GM23338 (cell line): ENCODE data around the gene CCNYL1. TPM values are rescaled to one million over a fixed set of nuclear protein-coding genes. Genes with fewer than 3 reads are reported as not detected.

Source experiments
- ATAC-seq: fragments of 200-7000 bp; cut with Tn5 transposase; 3 replicates; pipeline ENCODE4 v1.9.1; 2020
- DNase-seq: peaks from one replicate; pipeline ENCODE4 v3.0.0-alpha.2; 2015; ENCODE audit warnings: low spot score
- H2AFZ ChIP-seq: fragments of 200-600 bp; sonication (generic); 2 replicates; pipeline ENCODE4 v1.8.0; 2016; ENCODE audit warnings: antibody characterized with exemption, mild to moderate bottlenecking, moderate library complexity
- H3F3A ChIP-seq: fragments of 200-600 bp; sonication (generic); replicated peaks from 2 replicates; pipeline ENCODE4 v1.8.0; 2017; ENCODE audit warnings: antibody characterized with exemption, mixed run types, low read depth
- H3K27ac ChIP-seq: fragments of 200-600 bp; sonication (generic); 2 replicates; pipeline ENCODE4 v1.6.1; 2016; ENCODE audit warnings: low read depth
- H3K27me3 ChIP-seq: fragments of 200-600 bp; sonication (generic); 2 replicates; pipeline ENCODE4 v1.8.0; 2016; ENCODE audit warnings: mild to moderate bottlenecking, mixed run types, moderate library complexity; ENCODE audit not compliant: insufficient read depth
- H3K36me3 ChIP-seq: fragments of 200-600 bp; sonication (generic); 2 replicates; pipeline ENCODE4 v1.8.0; 2016; ENCODE audit warnings: mild to moderate bottlenecking; ENCODE audit not compliant: insufficient read depth
- H3K4me1 ChIP-seq: fragments of 200-600 bp; sonication (generic); 2 replicates; pipeline ENCODE4 v1.8.0; 2016; ENCODE audit warnings: mild to moderate bottlenecking, moderate library complexity; ENCODE audit not compliant: insufficient read depth
- H3K4me2 ChIP-seq: fragments of 200-600 bp; sonication (generic); 2 replicates; pipeline ENCODE4 v1.7.1; 2017; ENCODE audit warnings: mixed run types
- H3K4me3 ChIP-seq: fragments of 200-600 bp; sonication (generic); 2 replicates; pipeline ENCODE4 v1.6.1; 2016; ENCODE audit warnings: mixed run types
- H3K79me2 ChIP-seq: fragments of 200-600 bp; sonication (generic); replicated peaks from 2 replicates; pipeline ENCODE4 v1.8.0; 2017; ENCODE audit warnings: mild to moderate bottlenecking; ENCODE audit not compliant: insufficient read depth
- H3K9me2 ChIP-seq: fragments of 200-600 bp; sonication (generic); 2 replicates; pipeline ENCODE4 v1.8.0; 2017; ENCODE audit not compliant: insufficient read depth
- H4K20me1 ChIP-seq: fragments of 200-600 bp; sonication (generic); replicated peaks from 2 replicates; pipeline ENCODE4 v1.8.0; 2017; ENCODE audit warnings: mild to moderate bottlenecking; ENCODE audit not compliant: insufficient read depth
- H3K27ac Mint-ChIP-seq: 2 replicates; pipeline ENCODE4 v1.8.0; 2020; ENCODE audit warnings: inconsistent platforms, mild to moderate bottlenecking, moderate library complexity, mixed read lengths
- H3K27me3 Mint-ChIP-seq: 3 replicates; pipeline ENCODE4 v1.8.0; 2022; ENCODE audit warnings: low read depth, mild to moderate bottlenecking, moderate library complexity, mixed read lengths, inconsistent platforms; ENCODE audit not compliant: insufficient read depth, poor library complexity
- H3K36me3 Mint-ChIP-seq: 3 replicates; pipeline ENCODE4 v1.8.0; 2021; ENCODE audit warnings: low read depth, mild to moderate bottlenecking, inconsistent platforms, moderate library complexity, mixed read lengths
- H3K4me1 Mint-ChIP-seq: 3 replicates; pipeline ENCODE4 v1.8.0; 2020; ENCODE audit warnings: mild to moderate bottlenecking, inconsistent platforms, mixed read lengths
- H3K4me3 Mint-ChIP-seq: 3 replicates; pipeline ENCODE4 v1.8.0; 2021; ENCODE audit warnings: moderate library complexity, mild to moderate bottlenecking, inconsistent platforms, mixed read lengths
- H3K9me3 Mint-ChIP-seq: 3 replicates; pipeline ENCODE4 v1.8.0; 2020; ENCODE audit warnings: moderate library complexity, mild to moderate bottlenecking, inconsistent platforms, mixed read lengths
- CREB1 ChIP-seq: fragments of 250-450 bp; sonication (Bioruptor Pico); IDR thresholded peaks from 2 replicates; pipeline ENCODE4 v1.5.0; 2020; ENCODE audit warnings: low read depth, mild to moderate bottlenecking, moderate library complexity
- CTCF ChIP-seq, 2 experiments: fragments of 200-600 bp in 1 of 2; sonication (generic) in 1 of 2; conservative IDR thresholded peaks; 2 replicates each; pipeline versions ENCODE4 v1.5.1 to v1.6.1; 2016 to 2017; ENCODE audit warnings: antibody characterized with exemption in 2 of 2, low read depth in 2 of 2, mild to moderate bottlenecking in 2 of 2, moderate library complexity in 1 of 2
- ETS1 ChIP-seq: IDR thresholded peaks from 2 replicates; pipeline ENCODE4 v1.6.1; 2016; ENCODE audit warnings: antibody characterized with exemption
- EZH2 ChIP-seq: fragments of 200-600 bp; sonication (generic); IDR thresholded peaks from one replicate; pipeline ENCODE4 v1.8.0; 2017; ENCODE audit warnings: antibody characterized with exemption, mild to moderate bottlenecking, low read depth; ENCODE audit not compliant: unreplicated experiment
- EZH2phosphoT487 ChIP-seq: fragments of 200-600 bp; sonication (generic); IDR thresholded peaks from one replicate; pipeline ENCODE4 v1.8.1; 2018; ENCODE audit warnings: antibody characterized with exemption; ENCODE audit not compliant: unreplicated experiment
- JUNB ChIP-seq: IDR thresholded peaks from one replicate; pipeline ENCODE4 v1.6.1; 2016; ENCODE audit warnings: antibody characterized with exemption; ENCODE audit not compliant: unreplicated experiment
- NANOG ChIP-seq: IDR thresholded peaks from 2 replicates; pipeline ENCODE4 v1.6.1; 2016; ENCODE audit warnings: antibody characterized with exemption, borderline replicate concordance
- POLR2AphosphoS5 ChIP-seq: IDR thresholded peaks from 2 replicates; pipeline ENCODE4 v1.6.1; 2016; ENCODE audit warnings: antibody characterized with exemption, low read depth
- REST ChIP-seq: IDR thresholded peaks from one replicate; pipeline ENCODE4 v1.6.1; 2018; ENCODE audit warnings: antibody characterized with exemption; ENCODE audit not compliant: unreplicated experiment
- STAT1 ChIP-seq: IDR thresholded peaks from one replicate; pipeline ENCODE4 v1.6.1; 2016; ENCODE audit warnings: antibody characterized with exemption; ENCODE audit not compliant: unreplicated experiment
- ZNF114 ChIP-seq: fragments of 250-450 bp; sonication (Bioruptor Pico); IDR thresholded peaks from 2 replicates; pipeline ENCODE4 v1.5.0; 2020; ENCODE audit warnings: mild to moderate bottlenecking, moderate library complexity
- ZNF331 ChIP-seq: fragments of 250-450 bp; sonication (Bioruptor Pico); IDR thresholded peaks from 2 replicates; pipeline ENCODE4 v1.5.0; 2020; ENCODE audit warnings: low read depth, mild to moderate bottlenecking, moderate library complexity
- ZNF462 ChIP-seq: fragments of 250-450 bp; sonication (Bioruptor Pico); IDR thresholded peaks from 2 replicates; pipeline ENCODE4 v1.5.0; 2020; ENCODE audit warnings: mild to moderate bottlenecking, moderate library complexity
- polyA plus RNA-seq: library from polyadenylated mRNA; unstranded; fragments of >200 nt; fragmentation: Nextera tagmentation; extraction: Ambion mirVana; gene quantifications from 2 replicates; pipeline ENCODE4 v1.2.1, GENCODE V29; 2016
- total RNA-seq: library from RNA; depleted of rRNA; stranded (reverse); fragments of >200 nt; shearing (Covaris generic); gene quantifications from 2 replicates; pipeline ENCODE4 v1.2.3, GENCODE V29; 2014

Gene CCNYL1
- total and polyA plus RNA-seq, 2 experiments from 2014 or later: 19.6 to 32.1 TPM

- Histone ChIP-seq H3K79me2 (no peaks in the 10 kb centered on the region), H3K4me2 (0 out of 2 replicates have a peak overlapping the region, but pooled peaks have one; percentile 60)
- H3K27ac Mint-ChIP-seq: peak overlapping the region; percentile 77; the same call in 1 of the 2 replicates
These were observed 80.3 kb downstream of the CCNYL1 start for GRCh38 chr2:207791579-207792243.

More at GRCh38 chr2:207791579-207792243, 80.3 kb downstream of the CCNYL1 start:
- Histone ChIP-seq H2AFZ (no peak overlapping the region), H3F3A (0 out of 2 replicates have a peak, but pooled peaks cover 6% of the 10 kb centered on the region), H4K20me1 (no peaks in the 10 kb centered on the region), H3K27me3 (no peaks in the 10 kb centered on the region), H3K4me3 (no peak overlapping the region), H3K4me1 (peaks cover 19% of the 10 kb centered on the region), H3K9me2 (no peaks in the 10 kb centered on the region), H3K27ac (no peak overlapping the region), H3K36me3 (no peaks in the 10 kb centered on the region)
- Mint-ChIP-seq H3K27me3 (peaks cover 9% of the 10 kb centered on the region), H3K4me1 (peaks cover 15% of the 10 kb centered on the region), H3K4me3 (no peak overlapping the region), H3K9me3 (no peaks in the 10 kb centered on the region), H3K36me3 (no peaks in the 10 kb centered on the region)
- peak; percentile 37 for DNase-seq
- TF ChIP-seq EZH2phosphoT487: no peak
- no peak for TF ChIP-seq ZNF462 (CRISPR knock-in tag)
- TF ChIP-seq CREB1: no peak
- no peak for TF ChIP-seq CTCF (conservative IDR thresholded peaks at IDR 0.05; ENCODE audit: low read depth in 2 of 2)
- TF ChIP-seq ZNF114 (CRISPR knock-in tag): no peak
- no peak for TF ChIP-seq REST
- no peak for TF ChIP-seq ETS1
- no peak for TF ChIP-seq POLR2AphosphoS5
- no peak for TF ChIP-seq EZH2
- no peak for TF ChIP-seq ZNF331 (CRISPR knock-in tag)
- no peak for TF ChIP-seq JUNB
- no peak for TF ChIP-seq STAT1
- no peak for TF ChIP-seq NANOG
- ATAC-seq: peak; percentile 65
